RWPE2 (cell line): ENCODE data around the gene KLF6.

Source experiments
- ATAC-seq: fragments of 200-7000 bp; cut with Tn5 transposase; 3 replicates; pipeline ENCODE4 v1.9.1; 2021; ENCODE audit warnings: low read depth
- DNase-seq: peaks from one replicate; pipeline ENCODE4 v3.0.0-alpha.2; 2020; ENCODE audit warnings: low spot score
- H3K27ac ChIP-seq: fragments of 450-650 bp; 2 replicates; pipeline ENCODE4 v1.5.1; 2017; ENCODE audit warnings: mild to moderate bottlenecking; ENCODE audit not compliant: poor library complexity, severe bottlenecking
- H3K27me3 ChIP-seq: fragments of 250-450 bp; sonication (Bioruptor Pico); 2 replicates; pipeline ENCODE4 v1.5.1; 2021; ENCODE audit warnings: mild to moderate bottlenecking, moderate library complexity; ENCODE audit not compliant: insufficient read depth, poor library complexity, severe bottlenecking
- H3K36me3 ChIP-seq: fragments of 250-450 bp; sonication (Bioruptor Pico); 2 replicates; pipeline ENCODE4 v1.5.1; 2020; ENCODE audit warnings: low read depth, mild to moderate bottlenecking, moderate library complexity
- H3K4me1 ChIP-seq: fragments of 250-450 bp; sonication (Bioruptor Pico); 2 replicates; pipeline ENCODE4 v1.5.1; 2021; ENCODE audit warnings: mild to moderate bottlenecking, moderate library complexity; ENCODE audit not compliant: insufficient read depth, poor library complexity, severe bottlenecking
- H3K4me3 ChIP-seq: fragments of 250-450 bp; sonication (Bioruptor Pico); 2 replicates; pipeline ENCODE4 v1.5.1; 2021; ENCODE audit warnings: mild to moderate bottlenecking, moderate library complexity; ENCODE audit not compliant: severe bottlenecking
- H3K9me3 ChIP-seq: fragments of 250-450 bp; sonication (Bioruptor Pico); 2 replicates; pipeline ENCODE4 v1.5.1; 2021; ENCODE audit warnings: mild to moderate bottlenecking, moderate library complexity; ENCODE audit not compliant: severe bottlenecking
- TF ChIP-seq, protein P1 (sequence below): fragments of 450-650 bp; IDR thresholded peaks from one replicate; pipeline ENCODE4 v1.5.1; 2017; ENCODE audit warnings: mild to moderate bottlenecking, moderate library complexity; ENCODE audit not compliant: poor library complexity, severe bottlenecking

KLF6 gene

GRCh38 chr10:3754727-3755439, 30.1 kb downstream of the KLF6 start:
- no peaks in the 10 kb centered on the region for H3K27me3 ChIP-seq
- no peaks in the 10 kb centered on the region for H3K9me3 ChIP-seq
- H3K27ac ChIP-seq = peak overlapping the region; percentile 92
- TF ChIP-seq, protein P1, sequence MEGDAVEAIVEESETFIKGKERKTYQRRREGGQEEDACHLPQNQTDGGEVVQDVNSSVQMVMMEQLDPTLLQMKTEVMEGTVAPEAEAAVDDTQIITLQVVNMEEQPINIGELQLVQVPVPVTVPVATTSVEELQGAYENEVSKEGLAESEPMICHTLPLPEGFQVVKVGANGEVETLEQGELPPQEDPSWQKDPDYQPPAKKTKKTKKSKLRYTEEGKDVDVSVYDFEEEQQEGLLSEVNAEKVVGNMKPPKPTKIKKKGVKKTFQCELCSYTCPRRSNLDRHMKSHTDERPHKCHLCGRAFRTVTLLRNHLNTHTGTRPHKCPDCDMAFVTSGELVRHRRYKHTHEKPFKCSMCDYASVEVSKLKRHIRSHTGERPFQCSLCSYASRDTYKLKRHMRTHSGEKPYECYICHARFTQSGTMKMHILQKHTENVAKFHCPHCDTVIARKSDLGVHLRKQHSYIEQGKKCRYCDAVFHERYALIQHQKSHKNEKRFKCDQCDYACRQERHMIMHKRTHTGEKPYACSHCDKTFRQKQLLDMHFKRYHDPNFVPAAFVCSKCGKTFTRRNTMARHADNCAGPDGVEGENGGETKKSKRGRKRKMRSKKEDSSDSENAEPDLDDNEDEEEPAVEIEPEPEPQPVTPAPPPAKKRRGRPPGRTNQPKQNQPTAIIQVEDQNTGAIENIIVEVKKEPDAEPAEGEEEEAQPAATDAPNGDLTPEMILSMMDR = no peak
- ATAC-seq = peak; percentile 89
- H3K4me3 ChIP-seq = no peak overlapping the region
- DNase-seq = peak; percentile 80
- H3K36me3 ChIP-seq = no peaks in the 10 kb centered on the region
- peaks cover 47% of the 10 kb centered on the region for H3K4me1 ChIP-seq

DNA sequence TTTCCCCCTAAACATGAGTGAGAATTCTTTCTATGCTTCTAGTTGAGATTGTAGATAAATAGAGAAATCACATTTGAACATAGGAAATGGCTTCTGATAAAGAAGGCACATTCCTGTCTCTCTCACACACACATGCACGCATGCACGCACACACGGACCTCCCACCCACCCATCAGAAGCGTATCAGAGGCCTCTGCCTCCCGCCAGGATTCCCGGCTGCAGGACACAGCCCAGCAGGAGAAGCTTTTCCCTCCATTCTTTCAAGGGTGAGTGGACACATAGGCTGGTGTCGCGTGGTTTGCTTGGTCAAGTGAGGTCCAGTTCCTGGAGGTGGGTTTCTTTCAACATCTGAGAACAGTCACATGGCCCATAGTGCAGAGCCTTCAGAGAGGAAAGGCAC, 34.2 kb downstream of the KLF6 start:
- TF ChIP-seq, protein P1 = no peak
- peaks cover 26% of the 10 kb centered on the region for H3K4me1 ChIP-seq
- H3K9me3 ChIP-seq = no peaks in the 10 kb centered on the region
- DNase-seq (no peak), ATAC-seq (no peak)
- H3K36me3 ChIP-seq = no peaks in the 10 kb centered on the region
- no peak overlapping the region for H3K4me3 ChIP-seq
- H3K27me3 ChIP-seq = no peaks in the 10 kb centered on the region
- no peak overlapping the region for H3K27ac ChIP-seq

- peaks cover 20% of the 10 kb centered on the region for H3K4me1 ChIP-seq
- no peaks in the 10 kb centered on the region for H3K36me3 ChIP-seq
- H3K4me3 ChIP-seq = no peak overlapping the region
- TF ChIP-seq, protein P1 = no peak
- DNase-seq (no peak), ATAC-seq (peak; percentile 15; the same call in 2 of the 3 replicates)
- H3K9me3 ChIP-seq = no peaks in the 10 kb centered on the region
- peak overlapping the region; percentile 43 for H3K27ac ChIP-seq
- H3K27me3 ChIP-seq = no peaks in the 10 kb centered on the region
Measured at GRCh38 chr10:3750006-3750816, 34.8 kb downstream of the KLF6 start.

DNA sequence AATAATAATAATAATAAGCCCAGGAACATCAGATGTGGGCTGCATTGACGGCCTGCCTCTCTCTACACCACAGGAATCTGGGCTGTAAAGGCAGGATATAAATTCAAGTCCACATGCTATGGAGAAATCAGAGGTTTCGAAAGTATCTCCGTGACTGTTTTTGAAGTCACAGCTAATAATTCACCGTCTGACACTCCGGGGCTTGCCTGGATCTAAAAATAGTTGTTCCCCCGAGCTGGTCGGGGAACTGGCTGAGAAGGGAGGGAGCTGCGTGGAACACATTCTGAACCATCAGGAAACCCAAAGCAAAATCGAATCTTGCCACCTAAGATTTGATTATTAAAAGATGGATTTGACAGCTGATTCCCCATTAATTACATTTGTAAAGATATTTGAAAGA, 35.4 kb downstream of the KLF6 start:
- TF ChIP-seq, protein P1 = no peak
- no peaks in the 10 kb centered on the region for H3K36me3 ChIP-seq
- H3K9me3 ChIP-seq = no peaks in the 10 kb centered on the region
- ATAC-seq (peak; percentile 82), DNase-seq (no peak)
- H3K4me1 ChIP-seq = peaks cover 16% of the 10 kb centered on the region
- peak overlapping the region; percentile 43 for H3K27ac ChIP-seq
- no peaks in the 10 kb centered on the region for H3K27me3 ChIP-seq
- no peak overlapping the region for H3K4me3 ChIP-seq
